ENCODE data around the gene DSEL.
A peak's percentile ranks its signal among the peaks of the same experiment; 100 is the strongest.

The DSEL gene

GRCh38 chr18:67520351-67520921 lies 3.9 kb upstream of the DSEL start:
- H3K4me1 ChIP-seq (ENCODE audit: control insufficient read depth in 2 of 2, insufficient read depth in 1 of 2, low read depth in 1 of 2, low read length in 2 of 2) = peaks cover 1 to 5% of the 10 kb centered on the region in 2 donors
- H3K27ac ChIP-seq (replicated peaks; ENCODE audit: low read length) = no peak overlapping the region
- no peak overlapping the region for H2BK5ac ChIP-seq (ENCODE audit: low read length)
- no peak overlapping the region for H2BK12ac ChIP-seq (ENCODE audit: low read length)
- DNase-seq (ENCODE audit: low spot score) = no peak
- no peak overlapping the region for H3K4ac ChIP-seq (ENCODE audit: low read length)
- no peak overlapping the region for H2BK15ac ChIP-seq (ENCODE audit: low read length)
- no peak overlapping the region for H3K14ac ChIP-seq (ENCODE audit: low read length)
- no peak overlapping the region for H3K23ac ChIP-seq (ENCODE audit: low read depth, low read length, poor library complexity)
- no peak overlapping the region for H4K91ac ChIP-seq (ENCODE audit: low read depth, low read length, poor library complexity)
- no peak overlapping the region for H4K8ac ChIP-seq (ENCODE audit: low read depth, low read length)
- H3K27me3 ChIP-seq (ENCODE audit: control insufficient read depth in 3 of 3, insufficient read depth in 3 of 3, low read depth in 1 of 3, low read length in 3 of 3) = no peaks in the 10 kb centered on the region
- WGBS, 2 donors (ENCODE audit: extremely low coverage in 2 of 2, insufficient read length in 2 of 2, insufficient replicate concordance in 1 of 2) = no CpG with 5 or more reads among the region's 2 CpGs
- H3K79me1 ChIP-seq (ENCODE audit: low read depth, low read length) = no peaks in the 10 kb centered on the region
- H3K18ac ChIP-seq (ENCODE audit: low read length) = no peak overlapping the region
- no peaks in the 10 kb centered on the region for H3K36me3 ChIP-seq (replicated peaks in 1 of 2; ENCODE audit: control insufficient read depth in 2 of 2, insufficient read depth in 2 of 2, low read length in 2 of 2)
- no peak overlapping the region for H3K4me3 ChIP-seq (ENCODE audit: low read length in 2 of 2)
- no peak overlapping the region for H2BK120ac ChIP-seq (ENCODE audit: low read depth, low read length)
- no peak overlapping the region for H3K4me2 ChIP-seq (ENCODE audit: insufficient read depth, low read length, poor library complexity, severe bottlenecking)
- H3K9me3 ChIP-seq (replicated peaks in 1 of 2; ENCODE audit: control insufficient read depth in 2 of 2, insufficient read depth in 1 of 2, low read depth in 1 of 2, low read length in 2 of 2) = no peaks in the 10 kb centered on the region
- H2AK5ac ChIP-seq (ENCODE audit: low read depth, low read length) = no peak overlapping the region
- no peak overlapping the region for H2AFZ ChIP-seq (ENCODE audit: low read length)
- H3K9ac ChIP-seq (ENCODE audit: low read depth, low read length, poor library complexity) = no peak overlapping the region

GRCh38 chr18:67519592-67519991 lies 3.1 kb upstream of the DSEL start:
- Histone ChIP-seq H3K9me3 (replicated peaks in 1 of 2; ENCODE audit: control insufficient read depth in 2 of 2, insufficient read depth in 1 of 2, low read depth in 1 of 2, low read length in 2 of 2) (no peaks in the 10 kb centered on the region), H4K8ac (ENCODE audit: low read depth, low read length) (no peak overlapping the region), H3K4ac (ENCODE audit: low read length) (no peak overlapping the region), H4K91ac (ENCODE audit: low read depth, low read length, poor library complexity) (no peak overlapping the region), H2BK5ac (ENCODE audit: low read length) (no peak overlapping the region), H3K4me1 (ENCODE audit: control insufficient read depth in 2 of 2, insufficient read depth in 1 of 2, low read depth in 1 of 2, low read length in 2 of 2) (peaks cover 1 to 5% of the 10 kb centered on the region in 2 donors), H3K23ac (ENCODE audit: low read depth, low read length, poor library complexity) (no peak overlapping the region), H3K4me2 (ENCODE audit: insufficient read depth, low read length, poor library complexity, severe bottlenecking) (no peak overlapping the region), H3K9ac (ENCODE audit: low read depth, low read length, poor library complexity) (no peak overlapping the region), H2AFZ (ENCODE audit: low read length) (no peak overlapping the region), H3K27me3 (ENCODE audit: control insufficient read depth in 3 of 3, insufficient read depth in 3 of 3, low read depth in 1 of 3, low read length in 3 of 3) (no peaks in the 10 kb centered on the region), H3K4me3 (ENCODE audit: low read length in 2 of 2) (no peak overlapping the region), H3K18ac (ENCODE audit: low read length) (no peak overlapping the region), H3K36me3 (replicated peaks in 1 of 2; ENCODE audit: control insufficient read depth in 2 of 2, insufficient read depth in 2 of 2, low read length in 2 of 2) (peaks cover 0 to 4% of the 10 kb centered on the region in 2 donors), H2BK120ac (ENCODE audit: low read depth, low read length) (no peak overlapping the region), H2AK5ac (ENCODE audit: low read depth, low read length) (no peak overlapping the region), H3K27ac (replicated peaks; ENCODE audit: low read length) (no peak overlapping the region), H2BK15ac (ENCODE audit: low read length) (no peak overlapping the region), H3K14ac (ENCODE audit: low read length) (no peak overlapping the region), H3K79me1 (ENCODE audit: low read depth, low read length) (no peaks in the 10 kb centered on the region), H2BK12ac (ENCODE audit: low read length) (no peak overlapping the region)
- no CpG with 5 or more reads among the region's 2 CpGs for WGBS, 2 donors (ENCODE audit: extremely low coverage in 2 of 2, insufficient read length in 2 of 2, insufficient replicate concordance in 1 of 2)
- DNase-seq (ENCODE audit: low spot score) = no peak

- Histone ChIP-seq H2AFZ (ENCODE audit: low read length) (peak overlapping the region; percentile 17), H3K9me3 (replicated peaks in 1 of 2; ENCODE audit: control insufficient read depth in 2 of 2, insufficient read depth in 1 of 2, low read depth in 1 of 2, low read length in 2 of 2) (peaks cover 0 to 6% of the 10 kb centered on the region in 2 donors), H2BK15ac (ENCODE audit: low read length) (no peak overlapping the region), H4K91ac (ENCODE audit: low read depth, low read length, poor library complexity) (no peak overlapping the region), H3K79me1 (ENCODE audit: low read depth, low read length) (no peaks in the 10 kb centered on the region), H4K8ac (ENCODE audit: low read depth, low read length) (no peak overlapping the region), H2BK12ac (ENCODE audit: low read length) (no peak overlapping the region), H3K4me2 (ENCODE audit: insufficient read depth, low read length, poor library complexity, severe bottlenecking) (no peak overlapping the region), H3K36me3 (replicated peaks in 1 of 2; ENCODE audit: control insufficient read depth in 2 of 2, insufficient read depth in 2 of 2, low read length in 2 of 2) (peaks cover 3 to 15% of the 10 kb centered on the region in 2 donors), H2BK5ac (ENCODE audit: low read length) (no peak overlapping the region), H3K4ac (ENCODE audit: low read length) (no peak overlapping the region), H2BK120ac (ENCODE audit: low read depth, low read length) (no peak overlapping the region), H3K18ac (ENCODE audit: low read length) (no peak overlapping the region), H3K9ac (ENCODE audit: low read depth, low read length, poor library complexity) (no peak overlapping the region), H3K14ac (ENCODE audit: low read length) (no peak overlapping the region), H3K4me3 (ENCODE audit: low read length in 2 of 2) (no peak overlapping the region), H3K23ac (ENCODE audit: low read depth, low read length, poor library complexity) (no peak overlapping the region), H3K27me3 (ENCODE audit: control insufficient read depth in 3 of 3, insufficient read depth in 3 of 3, low read depth in 1 of 3, low read length in 3 of 3) (no peaks in the 10 kb centered on the region), H3K4me1 (ENCODE audit: control insufficient read depth in 2 of 2, insufficient read depth in 1 of 2, low read depth in 1 of 2, low read length in 2 of 2) (peaks cover 1 to 5% of the 10 kb centered on the region in 2 donors), H2AK5ac (ENCODE audit: low read depth, low read length) (no peak overlapping the region), H3K27ac (replicated peaks; ENCODE audit: low read length) (no peak overlapping the region)
- WGBS, 2 donors (ENCODE audit: extremely low coverage in 2 of 2, insufficient read length in 2 of 2, insufficient replicate concordance in 1 of 2) = no CpG with 5 or more reads among the region's 5 CpGs
- DNase-seq (ENCODE audit: low spot score) = no peak
Observed at GRCh38 chr18:67518566-67518965, 2.0 kb upstream of the DSEL start.

GRCh38 chr18:67517444-67517765 lies 885 bp upstream of the DSEL start:
- H3K4me1 ChIP-seq (ENCODE audit: control insufficient read depth in 2 of 2, insufficient read depth in 1 of 2, low read depth in 1 of 2, low read length in 2 of 2) = peaks cover 1 to 5% of the 10 kb centered on the region in 2 donors
- no peak overlapping the region for H4K91ac ChIP-seq (ENCODE audit: low read depth, low read length, poor library complexity)

More at GRCh38 chr18:67517444-67517765, 885 bp upstream of the DSEL start:
- peak overlapping the region; percentile 61 for H3K4me2 ChIP-seq (ENCODE audit: insufficient read depth, low read length, poor library complexity, severe bottlenecking)
- no peak for DNase-seq (ENCODE audit: low spot score)
- H2BK120ac ChIP-seq (ENCODE audit: low read depth, low read length) = no peak overlapping the region
- peaks cover 6 to 26% of the 10 kb centered on the region in 2 donors for H3K36me3 ChIP-seq (replicated peaks in 1 of 2; ENCODE audit: control insufficient read depth in 2 of 2, insufficient read depth in 2 of 2, low read length in 2 of 2)
- no peak overlapping the region for H2BK5ac ChIP-seq (ENCODE audit: low read length)
- no peak overlapping the region for H3K18ac ChIP-seq (ENCODE audit: low read length)
- peak overlapping the region; percentile 98 for H2AFZ ChIP-seq (ENCODE audit: low read length)
- H3K14ac ChIP-seq (ENCODE audit: low read length) = no peak overlapping the region
- H2BK12ac ChIP-seq (ENCODE audit: low read length) = no peak overlapping the region
- H3K4ac ChIP-seq (ENCODE audit: low read length) = no peak overlapping the region
- H4K8ac ChIP-seq (ENCODE audit: low read depth, low read length) = no peak overlapping the region
- H3K9me3 ChIP-seq (replicated peaks in 1 of 2; ENCODE audit: control insufficient read depth in 2 of 2, insufficient read depth in 1 of 2, low read depth in 1 of 2, low read length in 2 of 2) = peaks cover 0 to 11% of the 10 kb centered on the region in 2 donors
- no peaks in the 10 kb centered on the region for H3K27me3 ChIP-seq (ENCODE audit: control insufficient read depth in 3 of 3, insufficient read depth in 3 of 3, low read depth in 1 of 3, low read length in 3 of 3)
- H3K4me3 ChIP-seq (ENCODE audit: low read length in 2 of 2) = peak overlapping the region in 1 of 2 donors; percentile 81
- H3K79me1 ChIP-seq (ENCODE audit: low read depth, low read length) = no peaks in the 10 kb centered on the region
- no peak overlapping the region for H3K27ac ChIP-seq (replicated peaks; ENCODE audit: low read length)
- H2AK5ac ChIP-seq (ENCODE audit: low read depth, low read length) = no peak overlapping the region
- no CpG with 5 or more reads among the region's 4 CpGs for WGBS, 2 donors (ENCODE audit: extremely low coverage in 2 of 2, insufficient read length in 2 of 2, insufficient replicate concordance in 1 of 2)
- no peak overlapping the region for H3K23ac ChIP-seq (ENCODE audit: low read depth, low read length, poor library complexity)
- H3K9ac ChIP-seq (ENCODE audit: low read depth, low read length, poor library complexity) = no peak overlapping the region
- H2BK15ac ChIP-seq (ENCODE audit: low read length) = no peak overlapping the region

All from neuronal stem cell (in vitro differentiated cells).